ENCODE results near the gene MRPL40. TPM values are rescaled to one million over a fixed set of nuclear protein-coding genes. Genes with fewer than 3 reads are reported as not detected.

Gene MRPL40
- total and polyA plus RNA-seq, 2 of the 13 experiments (the other 11 are each of a cell fraction or from before 2014, with no cell fraction given): 42.7 to 79.7 TPM

DNA sequence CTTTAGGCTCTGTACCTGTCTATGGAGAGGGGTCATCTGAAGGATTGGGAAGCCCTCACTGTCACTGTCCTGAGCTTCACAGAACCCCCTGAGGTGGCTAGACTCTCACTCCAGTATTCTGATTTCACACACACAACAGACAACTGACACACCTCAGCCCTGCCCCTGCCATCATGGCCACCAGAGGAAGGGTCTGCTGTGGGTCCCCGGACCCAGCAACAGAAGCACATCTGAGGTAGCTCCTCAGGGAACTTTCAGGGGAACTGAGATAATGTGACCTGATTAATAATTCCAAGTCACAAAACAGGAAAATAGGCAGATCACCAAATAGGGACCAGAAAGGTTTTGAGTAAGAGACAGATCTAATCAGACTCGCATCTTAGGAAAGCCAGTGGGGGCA lies 22.7 kb downstream of the MRPL40 start:
- 100% methylated on average over 2 of the region's 2 CpGs for WGBS (ENCODE audit: low lambda C conversion rate)
- no peak for DNase-seq (ENCODE audit: low spot score)
- no peak overlapping the region for H3K27ac ChIP-seq (ENCODE audit: extremely low read length, insufficient read depth, low read length)
- H2AFZ ChIP-seq (ENCODE audit: low read length): no peak overlapping the region
- ChIA-PET CTCF (ENCODE audit: low intra/inter-chr PET ratio, low total read pairs) (no interaction called here), POLR2A (no interaction called here)
- no TSS peak for BruUV-seq (replicated peaks)
- H3K36me3 ChIP-seq (replicated peaks in 1 of 2; ENCODE audit: control insufficient read depth in 1 of 2, insufficient read depth in 2 of 2, low read length in 2 of 2): peaks cover 21 to 65% of the 10 kb centered on the region in 2 experiments; a peak in 4 of 5 replicates
- no peak for FAIRE-seq
- no peak overlapping the region for H3K4me3 ChIP-seq (replicated peaks in 1 of 3; ENCODE audit: insufficient read depth in 1 of 3, low read depth in 2 of 3, low read length in 3 of 3)
- H4K20me1 ChIP-seq (ENCODE audit: insufficient read depth, low read length): no peaks in the 10 kb centered on the region
- H3K9ac ChIP-seq (ENCODE audit: insufficient read depth, low read depth, low read length): no peak overlapping the region
- no peaks in the 10 kb centered on the region for H3K27me3 ChIP-seq (ENCODE audit: control insufficient read depth in 1 of 2, insufficient read depth in 2 of 2, low read length in 2 of 2)
- no peaks in the 10 kb centered on the region for H3K9me3 ChIP-seq (ENCODE audit: low read length)
- in situ Hi-C loops (cut with HindIII; ENCODE audit: extremely low pct_ligation_motif_present, low pct_unique_long_range_greater_than_20kb) (no loop called here), intact Hi-C loops (cut with micrococcal nuclease; ENCODE audit: unreplicated experiment) (no loop called here)
- H3K79me2 ChIP-seq (ENCODE audit: insufficient read depth, low read length): no peaks in the 10 kb centered on the region
- TF ChIP-seq CC2D1A (CRISPR knock-in tag; IDR thresholded peaks at IDR 0.05) (no peak), ZFP36 (IDR thresholded peaks at IDR 0.05; ENCODE audit: borderline replicate concordance, low read depth, low read length, partially characterized antibody) (no peak), REPIN1 (CRISPR knock-in tag; IDR thresholded peaks at IDR 0.05; ENCODE audit: borderline replicate concordance, low read depth) (no peak), NR2C2 (CRISPR knock-in tag; IDR thresholded peaks at IDR 0.05; ENCODE audit: borderline replicate concordance) (no peak), PRPF4 (IDR thresholded peaks at IDR 0.05; ENCODE audit: low read depth, low read length, poor library complexity, severe bottlenecking) (no peak), HES4 (CRISPR knock-in tag; IDR thresholded peaks at IDR 0.05; ENCODE audit: borderline replicate concordance) (no peak), ZNF749 (CRISPR knock-in tag; IDR thresholded peaks at IDR 0.05; ENCODE audit: borderline replicate concordance) (no peak), SP5 (CRISPR knock-in tag; IDR thresholded peaks at IDR 0.05; ENCODE audit: borderline replicate concordance, low read depth) (no peak), ZNF724P (CRISPR knock-in tag; IDR thresholded peaks at IDR 0.05; ENCODE audit: borderline replicate concordance) (no peak)
- TF ChIP-seq, protein P1, sequence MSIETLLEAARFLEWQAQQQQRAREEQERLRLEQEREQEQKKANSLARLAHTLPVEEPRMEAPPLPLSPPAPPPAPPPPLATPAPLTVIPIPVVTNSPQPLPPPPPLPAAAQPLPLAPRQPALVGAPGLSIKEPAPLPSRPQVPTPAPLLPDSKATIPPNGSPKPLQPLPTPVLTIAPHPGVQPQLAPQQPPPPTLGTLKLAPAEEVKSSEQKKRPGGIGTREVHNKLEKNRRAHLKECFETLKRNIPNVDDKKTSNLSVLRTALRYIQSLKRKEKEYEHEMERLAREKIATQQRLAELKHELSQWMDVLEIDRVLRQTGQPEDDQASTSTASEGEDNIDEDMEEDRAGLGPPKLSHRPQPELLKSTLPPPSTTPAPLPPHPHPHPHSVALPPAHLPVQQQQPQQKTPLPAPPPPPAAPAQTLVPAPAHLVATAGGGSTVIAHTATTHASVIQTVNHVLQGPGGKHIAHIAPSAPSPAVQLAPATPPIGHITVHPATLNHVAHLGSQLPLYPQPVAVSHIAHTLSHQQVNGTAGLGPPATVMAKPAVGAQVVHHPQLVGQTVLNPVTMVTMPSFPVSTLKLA (IDR thresholded peaks at IDR 0.05): no peak
- TF ChIP-seq, protein P2, sequence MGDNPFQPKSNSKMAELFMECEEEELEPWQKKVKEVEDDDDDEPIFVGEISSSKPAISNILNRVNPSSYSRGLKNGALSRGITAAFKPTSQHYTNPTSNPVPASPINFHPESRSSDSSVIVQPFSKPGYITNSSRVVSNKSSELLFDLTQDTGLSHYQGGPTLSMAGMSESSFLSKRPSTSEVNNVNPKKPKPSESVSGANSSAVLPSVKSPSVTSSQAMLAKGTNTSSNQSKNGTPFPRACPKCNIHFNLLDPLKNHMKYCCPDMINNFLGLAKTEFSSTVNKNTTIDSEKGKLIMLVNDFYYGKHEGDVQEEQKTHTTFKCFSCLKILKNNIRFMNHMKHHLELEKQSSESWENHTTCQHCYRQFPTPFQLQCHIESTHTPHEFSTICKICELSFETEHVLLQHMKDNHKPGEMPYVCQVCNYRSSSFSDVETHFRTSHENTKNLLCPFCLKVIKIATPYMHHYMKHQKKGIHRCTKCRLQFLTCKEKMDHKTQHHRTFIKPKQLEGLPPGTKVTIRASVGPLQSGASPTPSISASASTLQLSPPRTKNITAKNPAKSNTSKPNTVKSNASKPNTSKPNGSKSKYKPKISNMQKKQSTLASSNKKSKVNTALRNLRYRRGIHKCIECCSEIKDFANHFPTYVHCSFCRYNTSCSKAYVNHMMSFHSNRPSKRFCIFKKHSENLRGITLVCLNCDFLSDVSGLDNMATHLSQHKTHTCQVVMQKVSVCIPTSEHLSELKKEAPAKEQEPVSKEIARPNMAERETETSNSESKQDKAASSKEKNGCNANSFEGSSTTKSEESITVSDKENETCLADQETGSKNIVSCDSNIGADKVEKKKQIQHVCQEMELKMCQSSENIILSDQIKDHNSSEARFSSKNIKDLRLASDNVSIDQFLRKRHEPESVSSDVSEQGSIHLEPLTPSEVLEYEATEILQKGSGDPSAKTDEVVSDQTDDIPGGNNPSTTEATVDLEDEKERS (CRISPR knock-in tag; IDR thresholded peaks at IDR 0.05): no peak
- no peak for ATAC-seq
- no peak overlapping the region for H3K4me2 ChIP-seq (ENCODE audit: low read depth, low read length)
- no peaks in the 10 kb centered on the region for H3K4me1 ChIP-seq (ENCODE audit: insufficient read depth, low read length)
